HG03175 (cell line): ENCODE data around the gene RHBDL3.
"Not testable (repeated sequence)": the region's sequence is repeated elsewhere in the genome, so short reads cannot be mapped to it uniquely, and the experiment has no call there.

Experiments used
- ATAC-seq: cut with Tn5 transposase; IDR thresholded peaks from one replicate; pipeline ENCODE4 v1.9.1; 2021; ENCODE audit warnings: mild to moderate bottlenecking, moderate library complexity; ENCODE audit not compliant: unreplicated experiment

RHBDL3 gene

DNA sequence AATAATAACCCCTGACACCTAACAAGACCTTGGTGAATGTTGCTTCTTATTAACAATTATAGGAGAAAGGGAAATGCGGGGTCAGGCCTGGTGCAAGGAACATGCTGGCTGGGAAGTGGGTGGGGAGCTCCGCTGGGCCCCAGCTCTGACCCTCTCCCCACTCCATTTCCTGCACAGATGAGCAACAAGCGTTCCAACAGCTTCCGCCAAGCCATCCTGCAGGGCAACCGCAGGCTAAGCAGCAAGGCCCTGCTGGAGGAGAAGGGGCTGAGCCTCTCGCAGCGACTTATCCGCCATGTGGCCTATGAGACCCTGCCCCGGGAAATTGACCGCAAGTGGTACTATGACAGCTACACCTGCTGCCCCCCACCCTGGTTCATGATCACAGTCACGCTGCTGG lies 23.0 kb downstream of the RHBDL3 start:
- ATAC-seq, result no peak

DNA sequence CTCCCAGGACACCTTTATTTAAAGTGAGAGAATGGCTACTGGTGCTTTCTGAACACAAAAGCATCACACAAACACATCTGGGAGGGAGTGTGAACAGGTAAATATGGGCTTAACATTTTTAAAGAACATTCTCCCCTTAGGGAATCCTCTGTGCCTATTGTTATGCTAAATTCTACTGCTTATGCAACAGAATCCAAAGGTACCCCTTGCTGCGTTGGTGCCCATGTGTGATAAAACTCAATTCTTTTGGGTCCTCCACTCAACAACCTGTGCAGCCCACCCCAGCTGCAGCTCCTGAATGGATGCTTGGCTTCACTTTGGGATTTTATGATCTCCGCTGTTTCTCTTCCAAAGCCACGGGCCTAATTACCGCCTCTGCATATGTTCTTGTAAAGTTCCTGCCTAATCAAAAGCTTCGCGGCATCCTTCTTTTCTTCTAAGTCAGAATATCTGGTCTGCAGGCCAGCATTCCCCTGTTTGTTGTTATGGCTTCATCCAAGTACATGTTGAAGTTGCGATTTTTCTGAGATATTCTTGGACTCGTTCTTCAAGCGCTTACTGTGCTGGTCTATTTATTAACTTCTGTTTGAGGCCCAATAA lies 23.9 kb downstream of the RHBDL3 start:
- no peak for ATAC-seq

DNA sequence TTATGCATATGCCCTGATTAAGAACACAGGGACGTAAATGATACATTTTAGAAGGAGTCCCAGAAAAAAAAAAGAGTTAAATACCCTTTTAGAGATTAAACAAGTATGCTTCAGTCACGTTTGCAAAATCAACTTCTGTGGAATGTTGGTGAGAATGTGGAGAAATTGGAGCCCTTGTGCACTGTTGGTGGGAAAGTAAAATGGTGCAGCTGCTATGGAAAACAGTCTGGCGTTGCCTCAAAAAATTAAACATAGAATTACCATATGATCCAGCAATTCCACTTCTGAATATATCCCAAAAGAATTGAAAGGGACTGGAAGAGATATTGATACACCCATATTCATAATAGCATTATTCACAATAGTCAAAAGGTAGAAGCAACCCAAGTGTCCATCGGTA lies 26.5 kb downstream of the RHBDL3 start:
- no peak for ATAC-seq

DNA sequence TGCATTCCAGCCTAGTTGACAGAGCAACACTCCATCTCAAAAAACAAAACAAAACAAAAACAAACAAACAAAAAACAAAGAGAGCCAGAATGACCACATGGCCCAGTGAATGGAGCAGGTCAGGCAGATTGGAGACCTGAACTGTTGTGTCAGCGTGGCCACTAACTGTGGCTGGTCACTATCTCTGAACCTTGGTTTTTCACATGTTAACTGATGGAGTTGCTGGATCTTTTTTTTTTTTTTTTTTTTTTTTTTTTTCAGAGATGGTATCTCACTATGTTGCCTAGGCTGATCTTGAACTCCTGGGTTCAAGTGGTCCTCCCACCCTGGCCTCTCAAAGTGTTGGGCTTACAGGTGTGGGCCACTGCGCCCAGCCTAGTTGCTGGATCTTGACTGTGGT lies 31.8 kb downstream of the RHBDL3 start:
- ATAC-seq, result no peak

DNA sequence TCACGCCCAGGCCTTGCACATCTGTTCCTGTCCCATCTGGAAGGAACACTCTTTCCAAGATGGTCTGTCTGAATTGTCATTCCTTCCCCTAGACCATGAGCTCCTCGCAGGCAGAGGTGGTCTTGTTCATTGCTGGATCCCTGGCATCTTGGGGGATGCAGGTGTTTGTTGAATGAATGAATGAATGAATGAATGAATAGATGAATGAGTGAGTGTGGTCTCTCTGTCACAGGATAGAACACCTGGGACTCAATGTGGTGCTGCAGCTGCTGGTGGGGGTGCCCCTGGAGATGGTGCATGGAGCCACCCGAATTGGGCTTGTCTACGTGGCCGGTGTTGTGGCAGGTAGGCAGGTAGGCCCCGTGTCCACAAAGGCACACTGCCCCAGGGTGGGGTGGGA lies 32.2 kb downstream of the RHBDL3 start:
- no peak for ATAC-seq

DNA sequence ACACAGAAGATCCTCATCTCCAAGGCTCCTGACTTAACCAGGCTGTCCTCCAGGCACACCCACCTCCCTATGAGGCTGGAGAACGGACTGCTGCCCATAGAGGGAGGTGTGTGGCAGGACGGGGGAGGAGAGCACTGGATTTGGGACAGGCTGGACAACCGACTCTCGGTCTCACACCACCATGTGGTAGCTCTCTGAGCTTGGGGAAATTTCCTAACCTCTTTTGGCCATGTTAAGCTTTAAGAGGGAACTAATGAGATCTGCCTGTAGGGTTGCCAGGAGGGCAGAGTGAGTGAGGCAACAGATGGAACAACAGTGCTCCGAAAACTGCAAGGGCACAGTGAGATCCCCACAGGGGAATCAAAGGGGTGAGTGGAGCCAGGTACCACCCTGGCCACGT lies 32.7 kb downstream of the RHBDL3 start:
- ATAC-seq, result no peak

DNA sequence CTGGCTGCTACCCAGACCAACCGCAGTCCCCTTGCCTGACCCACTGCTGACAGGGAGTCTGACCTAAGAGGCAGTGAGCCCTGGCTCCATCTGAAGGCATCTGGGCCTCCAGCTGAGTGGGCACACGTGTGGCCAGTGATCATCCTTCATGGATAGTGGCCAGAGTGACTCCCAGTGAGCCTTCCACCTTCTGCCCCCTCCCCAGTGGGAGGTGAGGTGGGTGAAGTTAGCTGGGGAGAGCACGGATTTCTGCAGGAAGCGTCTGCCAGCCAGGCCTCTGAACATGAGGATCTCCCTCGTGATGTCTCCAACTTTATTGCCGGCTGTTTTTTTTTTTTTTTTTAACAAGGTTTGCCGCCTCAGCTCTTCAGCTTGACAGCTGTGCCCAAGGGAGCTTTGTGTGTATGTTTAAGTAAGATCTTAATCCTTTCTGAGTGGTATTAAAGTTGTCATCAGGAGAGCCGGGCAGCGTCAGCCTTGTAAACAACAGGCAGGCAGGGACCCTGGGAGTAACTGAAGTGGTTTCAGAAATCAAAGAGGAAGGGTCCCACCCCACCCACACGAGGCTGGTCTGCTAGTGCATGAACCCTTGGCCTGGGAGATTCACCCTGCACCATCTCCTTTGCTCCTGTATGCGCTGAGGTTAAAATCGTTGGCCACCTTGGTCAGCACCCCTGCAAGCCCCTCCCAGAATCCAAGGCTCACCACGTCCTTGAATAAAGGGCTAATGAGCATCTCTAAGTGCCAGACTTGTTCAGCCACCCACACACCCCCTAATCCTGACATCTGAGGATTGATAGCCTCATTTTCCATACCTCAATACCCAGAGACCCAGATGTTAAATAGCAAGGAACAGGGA lies 33.3 kb downstream of the RHBDL3 start:
- no peak for ATAC-seq

DNA sequence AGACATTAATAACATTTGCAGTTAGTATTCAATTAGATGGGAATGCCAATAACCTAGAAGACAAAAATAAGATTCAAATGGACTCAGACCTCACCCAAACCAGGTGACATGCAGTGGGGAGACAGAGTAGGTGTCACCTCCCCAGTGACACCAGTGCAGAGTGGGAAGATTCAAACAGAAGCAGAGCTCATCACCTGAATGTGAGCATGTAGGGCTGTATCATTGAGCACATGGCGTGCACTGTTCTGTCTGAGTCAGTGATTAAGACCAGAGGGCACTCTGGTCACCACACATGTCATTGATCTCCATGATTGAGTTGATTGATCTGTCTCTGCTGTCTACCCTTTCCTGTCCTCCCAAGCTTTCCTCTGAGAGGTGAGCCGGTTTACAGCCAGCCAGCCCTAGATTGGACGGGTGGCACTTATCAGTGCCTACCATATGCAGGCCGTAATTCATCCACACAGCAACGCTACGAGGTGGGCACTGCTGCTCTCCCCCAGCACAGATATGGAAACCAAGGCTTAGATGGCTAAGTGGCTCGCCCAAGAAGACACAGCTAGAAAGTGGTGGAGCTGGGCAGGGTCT lies 34.0 kb downstream of the RHBDL3 start:
- no peak for ATAC-seq

DNA sequence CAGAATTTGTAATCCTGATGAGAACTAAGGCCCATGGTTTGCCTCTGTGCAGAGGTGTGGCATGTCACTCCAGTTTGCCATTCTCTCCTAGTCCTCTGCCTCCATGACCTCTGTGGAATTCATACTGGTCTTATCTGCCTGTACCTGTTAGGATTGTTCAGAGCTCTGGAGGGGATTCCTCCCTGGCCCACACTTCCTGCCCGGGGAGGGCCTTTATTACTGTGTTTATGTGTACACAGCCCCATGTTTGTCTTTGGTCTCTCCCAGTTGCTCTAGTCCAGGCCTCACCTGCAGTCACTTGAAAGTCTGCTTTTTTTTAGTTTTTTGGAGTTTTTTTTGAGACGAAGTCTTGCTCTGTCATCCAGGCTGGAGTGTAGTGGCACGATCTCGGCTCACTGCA lies 36.4 kb downstream of the RHBDL3 start:
- ATAC-seq, result no peak

DNA sequence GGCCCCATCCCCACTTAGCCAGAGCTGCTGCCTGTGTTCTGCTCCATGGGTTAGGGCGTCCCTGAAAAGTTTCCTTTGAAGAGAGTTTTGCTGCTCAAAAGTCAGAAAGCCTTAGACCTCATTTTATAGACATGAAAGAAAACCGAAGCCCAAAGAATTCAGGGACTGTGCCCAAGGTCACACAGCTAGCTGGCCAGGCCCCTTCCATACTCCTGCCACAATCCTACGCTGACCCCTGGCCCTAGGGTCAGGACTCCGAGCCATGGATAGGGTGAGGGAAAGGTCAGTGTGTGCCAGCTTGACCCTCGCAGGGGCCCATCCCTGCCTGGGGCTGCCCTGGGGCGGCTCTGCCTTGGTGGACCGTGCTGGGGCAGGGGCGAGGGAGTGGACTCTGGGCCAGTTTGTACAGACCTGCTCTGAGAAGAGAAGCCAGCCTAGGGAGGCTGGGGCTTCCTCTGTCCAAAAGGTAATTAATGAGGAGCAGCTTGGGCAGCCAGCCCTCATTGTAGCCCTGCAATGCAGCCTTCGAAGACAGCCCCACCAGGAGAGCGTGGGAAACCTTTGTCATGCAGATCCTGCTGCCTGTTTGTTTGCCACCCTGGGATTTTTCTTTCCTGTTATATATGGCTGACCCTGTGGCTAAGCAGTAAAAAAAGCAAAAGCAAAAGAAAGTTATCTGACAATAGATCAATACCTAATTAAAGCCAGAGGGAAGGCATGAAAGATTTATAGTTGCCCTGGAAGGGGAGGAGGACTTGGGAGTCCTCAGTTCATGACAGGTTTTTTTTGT lies 37.4 kb downstream of the RHBDL3 start:
- no peak for ATAC-seq

DNA sequence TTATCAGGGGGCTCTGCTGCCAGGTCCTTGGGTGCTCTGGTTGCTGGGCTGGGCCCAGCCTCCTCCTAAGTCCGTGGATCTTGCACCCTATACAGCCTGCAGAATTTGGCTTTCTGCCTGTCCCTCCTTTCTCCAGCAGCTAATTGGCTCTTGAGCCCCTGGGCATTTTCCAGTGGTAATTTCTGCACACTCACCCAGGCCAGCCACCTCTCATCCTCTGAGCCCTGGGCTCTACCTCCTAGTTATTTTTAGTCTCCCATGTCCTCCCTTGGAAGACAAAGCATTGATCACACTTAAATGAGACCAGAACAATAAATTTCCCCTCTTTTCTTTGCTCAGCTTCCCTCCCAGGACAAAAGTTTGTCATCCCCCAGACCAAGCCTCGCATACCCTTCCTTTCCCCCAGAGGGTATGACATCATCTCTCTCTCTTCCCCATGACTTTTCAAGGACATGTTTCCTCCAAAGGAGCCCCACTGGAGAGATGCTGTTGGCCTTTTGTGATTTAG lies 38.2 kb downstream of the RHBDL3 start:
- no peak for ATAC-seq

DNA sequence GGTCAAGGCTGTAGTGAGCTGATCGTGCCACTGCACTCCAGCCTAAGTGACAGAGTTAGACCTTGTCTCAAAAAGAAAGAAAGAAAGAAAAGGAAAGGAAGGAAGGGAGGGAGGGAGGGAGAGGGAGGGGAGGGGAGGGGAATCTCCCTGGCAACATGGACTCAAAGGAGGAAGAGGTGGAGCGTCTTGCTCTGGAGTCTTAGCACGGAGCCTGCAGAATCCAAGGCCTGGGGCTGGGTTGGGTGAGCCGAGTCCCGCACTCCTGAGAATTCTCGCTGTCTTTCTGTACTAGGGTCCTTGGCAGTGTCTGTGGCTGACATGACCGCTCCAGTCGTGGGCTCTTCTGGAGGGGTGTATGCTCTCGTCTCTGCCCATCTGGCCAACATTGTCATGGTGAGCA lies 39.4 kb downstream of the RHBDL3 start:
- ATAC-seq, result no peak

DNA sequence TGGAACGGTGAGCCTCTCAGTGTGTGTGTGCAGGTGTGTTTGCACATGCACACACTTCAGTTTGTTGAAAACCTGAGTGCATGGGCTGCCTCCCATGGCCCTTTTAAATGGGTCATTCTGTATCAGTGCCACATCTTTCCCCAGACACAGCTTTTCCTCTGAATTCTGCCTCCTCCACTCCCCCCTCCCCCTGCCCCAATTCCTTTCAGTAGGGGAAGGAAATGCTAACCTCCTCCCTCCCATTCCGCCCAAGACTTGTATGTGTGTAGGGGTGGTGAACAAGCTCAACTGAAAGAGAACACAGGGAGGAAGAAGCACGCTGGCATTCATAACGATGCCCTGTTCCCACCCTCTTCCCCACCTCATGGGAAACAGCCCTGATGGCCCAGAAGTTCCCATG lies 42.0 kb downstream of the RHBDL3 start:
- no peak for ATAC-seq

DNA sequence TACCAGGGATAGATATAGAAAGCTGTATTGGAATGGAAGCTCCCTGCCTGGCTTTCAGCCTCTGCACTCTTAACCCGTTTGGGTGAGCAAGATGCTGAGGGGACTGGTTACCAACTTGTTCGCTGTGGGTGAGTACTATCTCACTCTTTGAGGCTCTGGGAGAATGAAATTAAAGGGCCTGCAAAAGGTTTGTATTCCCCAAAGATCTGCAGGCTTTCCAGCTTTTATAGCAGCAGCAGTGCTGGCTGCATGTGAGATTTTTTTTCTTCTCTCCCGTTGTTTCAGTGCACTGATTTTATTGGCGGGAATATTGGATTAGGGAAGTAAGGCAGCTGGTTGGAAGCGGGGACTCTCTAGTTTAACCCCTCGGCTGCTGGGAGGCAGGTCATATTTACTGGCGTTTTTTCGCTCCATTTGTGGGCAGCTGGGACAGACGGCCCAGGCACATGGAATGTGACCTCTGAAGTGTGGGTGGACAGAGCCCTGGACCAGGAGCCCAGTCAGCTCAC lies 45.5 kb downstream of the RHBDL3 start:
- no peak for ATAC-seq

DNA sequence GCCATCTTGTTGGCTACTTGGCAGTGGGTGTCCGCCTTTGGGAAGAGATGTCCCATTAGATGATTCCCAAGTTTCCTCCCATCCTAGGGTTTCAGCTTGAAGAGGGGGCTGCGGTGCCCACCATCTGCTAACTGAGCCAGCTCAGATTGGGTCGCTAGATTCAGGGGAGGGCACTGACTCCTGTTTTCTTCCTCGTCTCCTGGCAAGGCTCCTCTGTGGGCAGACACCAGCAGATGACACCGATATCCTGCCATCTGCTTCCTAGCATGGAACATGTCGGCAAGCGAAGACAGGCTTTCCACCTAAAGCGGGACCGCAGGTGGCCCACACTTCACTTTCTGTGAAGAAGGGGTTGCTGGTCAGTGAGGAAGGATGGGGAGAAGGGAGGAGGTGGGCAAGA lies 49.0 kb downstream of the RHBDL3 start:
- no peak for ATAC-seq

DNA sequence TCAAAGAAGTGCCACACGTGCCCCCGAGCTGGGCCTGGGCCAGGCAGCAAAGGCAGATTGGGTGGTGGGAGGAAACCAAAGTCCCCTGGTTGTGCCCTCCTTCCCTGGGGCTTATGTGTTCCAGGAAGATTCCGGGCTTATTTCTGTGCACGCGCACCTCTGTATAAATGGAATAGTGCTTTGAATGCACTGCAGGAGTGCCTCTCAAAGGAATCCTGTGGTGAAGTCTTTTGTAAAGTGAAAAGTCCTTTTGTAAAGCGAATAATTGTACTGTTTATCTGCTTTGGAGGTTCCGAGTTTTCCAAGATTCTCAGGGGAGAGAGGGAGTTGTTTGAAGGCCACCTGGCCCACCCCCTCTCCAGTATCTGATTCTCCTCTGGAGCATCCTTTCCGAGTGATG lies 49.5 kb downstream of the RHBDL3 start:
- no peak for ATAC-seq

DNA sequence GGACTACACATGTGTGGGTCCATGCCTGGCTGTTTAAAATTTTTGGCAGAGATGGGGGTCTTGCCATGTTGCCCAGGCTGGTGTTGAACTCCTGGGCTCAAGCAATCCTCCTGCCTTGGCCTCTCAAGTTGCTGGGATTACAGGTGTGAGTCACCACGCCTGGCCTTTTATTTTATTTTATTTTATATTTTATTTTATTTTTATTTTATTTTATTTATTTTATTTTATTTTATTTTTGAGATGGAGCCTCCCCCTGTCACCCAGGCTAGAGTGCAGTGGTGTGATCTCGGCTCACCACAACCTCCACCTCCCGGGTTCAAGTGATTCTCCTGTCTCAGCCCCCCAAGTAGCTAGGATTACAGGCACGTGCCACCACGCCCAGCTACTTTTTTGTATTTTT lies 51.0 kb downstream of the RHBDL3 start:
- not testable (repeated sequence) for ATAC-seq

DNA sequence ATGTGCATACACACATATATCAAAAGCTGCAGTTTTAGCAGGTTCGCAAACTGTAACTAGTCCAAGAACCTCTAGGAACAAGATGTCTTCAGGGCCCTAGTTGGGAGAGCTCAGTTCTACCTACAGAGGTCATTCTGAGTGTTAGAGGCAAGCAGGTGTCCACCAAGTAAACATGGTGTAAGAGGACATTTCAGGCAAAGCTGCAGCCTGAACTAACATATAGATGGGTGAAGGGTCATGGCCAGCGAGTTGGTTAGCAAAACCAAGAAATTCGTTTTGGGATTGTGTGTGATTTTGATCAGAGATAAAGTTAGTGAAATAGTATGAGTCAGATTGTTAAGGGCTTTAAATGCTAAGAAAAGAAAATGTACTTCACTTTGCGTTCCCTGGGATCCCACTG lies 51.7 kb downstream of the RHBDL3 start:
- no peak for ATAC-seq

DNA sequence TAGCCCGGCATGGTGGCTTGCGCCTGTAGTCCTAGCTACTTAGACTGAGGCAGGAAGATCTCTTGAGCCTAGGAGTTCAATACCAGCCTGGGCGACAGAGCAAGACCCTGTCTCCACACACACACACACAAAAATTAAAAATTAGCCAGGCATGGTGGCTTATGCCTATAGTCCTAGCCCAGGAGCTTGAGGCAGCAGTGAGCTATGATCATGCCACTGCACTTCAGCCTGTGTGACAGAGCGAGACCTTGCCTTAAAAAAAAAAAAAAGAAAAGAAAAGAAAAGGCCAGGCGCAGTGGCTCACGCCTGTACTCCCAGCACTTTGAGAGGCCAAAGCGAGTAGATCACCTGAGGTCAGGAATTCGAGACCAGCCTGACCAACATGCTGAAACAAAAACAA lies 52.4 kb downstream of the RHBDL3 start:
- no peak for ATAC-seq

DNA sequence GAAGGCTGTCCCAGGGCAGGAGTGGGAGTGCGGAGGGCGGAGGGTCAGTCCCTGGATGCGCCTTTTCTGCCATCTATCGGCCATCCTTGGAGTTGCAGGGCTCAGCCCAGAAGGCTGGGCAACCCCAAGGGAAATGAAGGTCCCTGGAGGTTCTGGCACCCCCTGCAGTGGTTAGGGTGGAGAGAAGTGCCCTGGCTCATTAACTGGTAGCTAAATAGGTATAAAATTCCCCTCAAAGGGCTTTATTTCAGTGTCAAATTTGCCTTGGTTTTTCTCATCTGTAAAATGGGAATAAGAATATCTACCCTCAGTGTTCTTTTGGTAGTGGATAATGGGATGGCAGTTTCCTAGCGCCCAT lies 53.9 kb downstream of the RHBDL3 start:
- peak; percentile 74 for ATAC-seq

DNA sequence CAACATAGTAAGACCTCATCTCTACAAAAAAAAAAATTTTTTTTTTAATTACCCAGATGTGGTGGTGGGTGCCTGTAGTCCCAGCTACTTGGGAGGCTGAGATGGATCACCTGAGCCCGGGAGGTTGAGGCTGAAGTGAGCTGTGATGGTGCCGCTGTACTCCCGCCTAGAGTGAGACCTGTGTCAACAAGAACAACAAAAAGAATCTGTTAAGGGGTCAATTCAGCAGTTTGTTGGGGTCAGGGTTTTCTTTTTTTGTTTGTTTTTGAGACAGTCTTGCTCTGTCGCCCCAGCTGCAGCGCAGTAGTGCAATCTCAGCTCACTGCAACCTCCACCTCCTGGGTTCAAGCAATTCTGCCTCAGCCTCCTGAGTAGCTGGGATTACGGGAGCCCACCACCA lies 54.4 kb downstream of the RHBDL3 start:
- ATAC-seq, result not testable (repeated sequence)
